HG03571 (cell line): ENCODE measurements around the gene PABPC1L.
A peak's percentile ranks its signal among the peaks of the same experiment; 100 is the strongest.
"Not testable (repeated sequence)": the region's sequence is repeated elsewhere in the genome, so short reads cannot be mapped to it uniquely, and the experiment has no call there.

Experiments
- ATAC-seq: cut with Tn5 transposase; IDR thresholded peaks from one replicate; pipeline ENCODE4 v1.9.1; 2021; ENCODE audit not compliant: unreplicated experiment

PABPC1L gene

DNA sequence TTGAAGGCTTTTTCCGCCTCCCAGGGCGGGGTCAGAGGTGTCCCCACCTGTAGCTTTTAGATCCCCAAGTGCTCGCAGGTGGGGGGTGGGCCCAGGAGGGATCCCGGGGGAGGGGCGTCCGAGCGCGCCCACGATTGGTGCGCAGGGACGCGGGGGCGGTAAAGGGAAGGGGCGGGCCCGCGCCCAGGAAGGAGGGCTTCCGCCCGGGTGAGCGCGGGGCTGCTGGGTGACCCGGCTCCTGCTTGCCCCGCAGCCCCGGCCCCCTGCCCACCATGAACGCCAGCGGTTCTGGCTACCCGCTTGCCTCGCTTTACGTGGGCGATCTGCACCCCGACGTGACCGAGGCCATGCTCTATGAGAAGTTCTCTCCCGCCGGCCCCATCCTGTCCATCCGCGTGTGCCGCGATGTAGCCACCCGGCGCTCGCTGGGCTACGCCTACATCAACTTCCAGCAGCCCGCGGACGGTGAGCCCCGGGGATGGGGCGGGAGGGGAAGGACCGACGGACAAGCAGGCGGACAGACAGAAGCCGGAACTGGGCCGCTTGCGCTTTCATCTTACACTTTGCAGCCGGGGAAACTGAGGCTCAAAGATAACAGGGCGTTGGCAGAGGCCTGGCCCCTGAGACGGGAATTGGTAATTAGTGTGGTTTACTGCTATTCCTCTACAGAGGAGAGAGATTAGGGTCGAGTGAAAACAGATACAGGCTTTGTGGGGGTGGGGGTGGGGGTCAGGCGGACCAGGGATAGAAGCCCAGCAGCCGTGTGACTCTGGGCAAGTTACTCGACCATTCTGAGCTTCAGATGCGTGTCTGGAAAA is at the start of gene PABPC1L:
Gene PABPC1L, plus strand, starts transcription at position 189 of the 818 bp plus-strand sequence. Its CDS starts 84 bp downstream, at position 273.
- ATAC-seq: peak; percentile 72

DNA sequence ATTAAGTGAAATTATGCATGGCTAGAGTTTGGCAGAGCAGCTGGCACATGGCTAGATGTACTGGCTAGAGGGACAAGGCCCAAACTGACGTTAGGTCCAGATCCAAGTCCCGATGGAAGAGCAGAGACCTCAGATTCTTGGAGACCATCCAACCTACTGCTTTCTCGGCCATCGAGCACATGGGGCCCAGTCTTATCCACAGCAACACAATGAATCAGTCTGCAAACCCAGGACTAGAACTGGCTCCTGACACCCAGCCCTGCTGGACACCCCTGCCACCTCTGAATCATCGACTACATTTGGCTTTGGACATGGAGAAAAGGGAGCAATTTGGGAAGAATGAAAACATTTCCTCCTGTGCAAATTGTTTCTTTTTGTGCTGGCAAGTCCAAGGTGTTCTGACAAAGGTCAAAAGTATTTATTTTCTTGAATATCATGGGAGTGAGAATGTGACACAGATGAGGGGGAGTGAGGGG is 48.3 kb upstream of the PABPC1L start:
- no peak for ATAC-seq

DNA sequence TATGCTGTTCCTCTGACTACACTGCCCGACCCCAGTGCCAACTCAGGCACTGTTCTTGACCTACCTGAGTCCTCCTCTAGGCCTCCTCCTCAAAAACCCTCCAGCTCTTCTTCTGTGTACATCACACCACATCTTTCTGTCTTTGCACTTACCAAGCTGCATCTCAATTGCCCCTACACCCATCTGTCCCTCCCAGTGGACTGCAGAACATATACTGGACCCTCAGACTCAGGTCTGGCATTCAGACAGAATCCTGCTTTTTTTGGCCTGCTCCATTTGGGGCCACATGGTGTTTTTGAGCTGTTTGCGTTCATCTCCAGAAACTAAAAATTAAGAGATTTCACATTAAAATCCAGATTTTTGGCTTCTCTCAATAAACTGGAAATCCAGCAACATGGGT is 47.6 kb upstream of the PABPC1L start:
- ATAC-seq: no peak

DNA sequence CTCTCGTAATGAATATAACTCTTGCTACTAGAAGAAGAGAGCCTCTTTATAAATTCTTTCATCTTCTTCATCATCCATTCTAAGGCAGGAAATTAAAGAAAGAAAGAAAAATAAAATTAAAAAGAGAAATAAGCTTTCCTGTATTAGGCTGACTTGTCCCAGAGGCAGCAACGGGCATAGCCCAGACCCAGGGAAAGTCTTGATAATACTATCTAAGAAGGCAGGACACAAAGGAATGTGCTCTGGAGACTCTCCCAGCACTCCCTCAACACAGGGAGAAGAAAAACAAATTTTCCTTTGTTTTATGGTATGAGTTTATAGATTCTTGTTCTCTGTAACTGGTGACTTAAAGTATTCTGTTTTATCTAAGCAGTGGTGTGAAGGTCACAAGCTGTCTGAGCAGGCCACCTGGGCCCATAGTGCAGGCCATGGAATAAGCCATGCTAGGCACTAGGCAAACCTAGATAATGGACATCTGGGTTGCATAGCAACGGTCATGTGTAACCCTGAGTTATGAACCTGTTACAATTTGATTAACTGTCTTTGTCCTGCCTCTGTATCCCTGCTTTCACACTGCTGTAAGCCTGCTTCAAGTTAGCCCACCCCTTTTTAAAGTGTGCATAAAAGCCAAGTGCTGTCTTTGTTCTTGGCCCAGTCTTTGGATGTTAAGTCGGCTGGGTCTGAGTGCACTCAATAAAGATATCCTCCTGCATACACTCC is 46.3 kb upstream of the PABPC1L start:
- not testable (repeated sequence) for ATAC-seq

GRCh38 chr20:44864493-44864892 is 45.4 kb upstream of the PABPC1L start:
- not testable (repeated sequence) for ATAC-seq

GRCh38 chr20:44866703-44867335 is 43.0 kb upstream of the PABPC1L start:
- no peak for ATAC-seq

DNA sequence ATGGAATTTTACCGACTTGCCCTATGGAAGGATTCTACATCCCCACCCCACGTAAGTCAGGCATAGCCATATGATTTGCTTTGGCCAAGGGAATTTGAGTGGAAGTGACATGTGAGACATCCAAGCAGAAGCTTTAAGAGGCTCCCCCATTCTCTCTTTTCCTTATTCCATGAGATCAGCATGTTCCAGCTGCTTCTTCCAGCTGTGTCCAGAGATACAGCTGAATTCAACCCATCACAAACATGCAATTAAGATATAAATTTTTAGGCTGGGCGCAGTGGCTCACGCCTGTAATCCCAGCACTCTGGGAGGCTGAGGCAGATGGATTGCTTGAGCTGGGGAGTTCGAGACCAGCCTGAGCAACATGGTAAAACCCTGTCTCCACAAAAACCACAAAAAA is 40.4 kb upstream of the PABPC1L start:
- no peak for ATAC-seq

- not testable (repeated sequence) for ATAC-seq
These were observed 27.5 kb upstream of the PABPC1L start for GRCh38 chr20:44882360-44882759.

- no peak for ATAC-seq
These were observed 26.5 kb upstream of the PABPC1L start for GRCh38 chr20:44883214-44883902.

DNA sequence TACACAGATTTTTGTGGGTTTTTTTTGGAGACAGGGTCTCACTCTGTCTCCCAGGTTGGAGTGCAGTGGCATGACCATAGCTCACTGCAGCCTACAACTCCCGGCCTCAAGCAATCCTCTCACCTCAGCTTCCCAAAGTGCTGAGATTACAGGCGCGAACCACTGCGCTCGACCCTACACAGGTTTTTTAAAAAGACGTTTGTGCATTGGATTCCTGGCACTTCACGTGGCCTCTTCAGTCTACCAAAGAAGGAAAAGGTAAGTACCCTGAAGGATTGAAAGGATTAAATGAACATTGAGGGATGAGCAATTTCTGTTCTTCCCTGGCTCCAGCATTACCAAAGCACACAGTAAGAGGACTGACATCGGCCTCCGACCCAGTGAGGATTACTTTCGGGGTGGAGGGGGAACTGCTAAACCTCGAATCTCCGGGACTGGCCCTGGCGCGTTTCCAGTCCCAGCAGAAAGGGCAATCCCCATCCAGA is 24.9 kb upstream of the PABPC1L start:
- no peak for ATAC-seq

DNA sequence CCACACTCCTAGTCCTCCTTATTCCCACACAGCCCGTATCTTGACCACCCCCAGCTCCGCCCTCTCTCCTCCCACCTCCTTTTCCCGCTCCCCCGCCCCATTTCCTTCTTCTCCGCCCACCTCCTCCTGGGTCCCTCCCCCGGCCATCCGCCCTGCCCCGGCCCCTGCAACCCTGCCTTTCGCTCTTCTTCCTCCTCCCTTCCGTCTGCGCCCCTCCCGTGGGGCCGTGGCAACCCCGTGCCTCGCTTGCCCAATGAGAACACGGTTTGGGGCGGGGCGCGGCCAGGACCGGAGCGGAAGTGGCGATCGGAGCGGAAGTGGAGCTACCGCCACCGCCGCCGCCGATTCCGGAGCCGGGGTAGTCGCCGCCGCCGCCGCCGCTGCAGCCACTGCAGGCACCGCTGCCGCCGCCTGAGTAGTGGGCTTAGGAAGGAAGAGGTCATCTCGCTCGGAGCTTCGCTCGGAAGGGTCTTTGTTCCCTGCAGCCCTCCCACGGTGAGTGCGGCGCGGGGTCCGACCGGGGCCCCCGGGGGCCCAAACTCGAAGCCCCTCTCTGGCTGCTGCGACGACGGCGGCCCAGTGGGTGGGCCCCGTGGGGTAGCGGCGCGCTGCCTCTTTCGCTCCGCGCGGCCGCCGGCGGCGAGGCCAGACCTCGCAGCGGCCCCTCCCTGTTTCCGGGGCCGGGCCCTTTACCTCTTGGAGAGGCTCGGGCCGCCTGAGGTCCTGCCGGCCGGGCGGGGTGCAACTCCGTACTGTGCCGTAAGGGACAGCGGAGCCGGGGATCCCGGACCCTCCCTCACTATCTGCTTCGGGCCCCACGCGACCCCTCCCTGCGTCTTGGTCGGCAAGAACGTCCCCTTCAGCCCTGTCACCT is 24.2 kb upstream of the PABPC1L start, which contains the start of gene YWHAB:
Gene YWHAB, plus strand, starts transcription at position 314 of the 874 bp plus-strand sequence. CDS start 15,829 bp downstream, outside the sequence.
- ATAC-seq: peak; percentile 93

DNA sequence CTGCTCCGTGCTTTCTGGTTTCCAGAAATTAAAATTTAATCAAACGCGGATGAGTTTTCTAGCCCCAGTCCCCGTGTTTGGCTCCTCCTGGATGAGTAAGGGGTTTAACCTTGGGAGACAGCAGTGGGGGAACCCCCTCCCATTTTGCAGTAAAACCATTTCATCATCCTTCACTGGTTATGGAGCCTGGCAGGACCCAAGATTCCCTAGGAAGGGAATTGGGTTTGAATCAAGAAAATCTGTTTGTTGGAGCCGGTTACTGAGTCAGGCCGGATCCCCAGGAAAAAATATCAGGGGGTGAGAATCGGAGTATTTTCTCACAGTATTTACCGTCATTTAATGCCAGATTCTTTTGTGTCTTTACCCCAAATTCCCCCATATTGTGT is 23.6 kb upstream of the PABPC1L start:
- no peak for ATAC-seq

DNA sequence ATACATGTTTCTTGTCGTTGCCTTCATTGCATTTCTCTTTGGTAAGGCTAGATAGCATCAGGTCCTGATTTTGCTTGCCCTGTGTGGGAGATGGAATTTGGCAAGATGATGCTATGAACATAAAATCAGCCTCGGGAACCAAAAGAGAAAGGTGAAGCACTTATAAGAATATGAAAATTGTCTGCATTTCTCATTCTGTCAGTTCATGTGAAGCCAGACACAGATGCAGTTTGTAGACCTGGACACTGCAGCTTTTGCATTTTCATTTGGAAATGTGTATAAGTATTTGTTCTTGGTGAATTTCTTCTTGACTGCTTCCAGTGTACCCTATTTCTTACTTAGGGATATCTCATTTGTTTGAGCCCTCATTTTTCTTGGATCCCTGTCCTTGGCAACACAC is 23.0 kb upstream of the PABPC1L start:
- ATAC-seq: no peak

DNA sequence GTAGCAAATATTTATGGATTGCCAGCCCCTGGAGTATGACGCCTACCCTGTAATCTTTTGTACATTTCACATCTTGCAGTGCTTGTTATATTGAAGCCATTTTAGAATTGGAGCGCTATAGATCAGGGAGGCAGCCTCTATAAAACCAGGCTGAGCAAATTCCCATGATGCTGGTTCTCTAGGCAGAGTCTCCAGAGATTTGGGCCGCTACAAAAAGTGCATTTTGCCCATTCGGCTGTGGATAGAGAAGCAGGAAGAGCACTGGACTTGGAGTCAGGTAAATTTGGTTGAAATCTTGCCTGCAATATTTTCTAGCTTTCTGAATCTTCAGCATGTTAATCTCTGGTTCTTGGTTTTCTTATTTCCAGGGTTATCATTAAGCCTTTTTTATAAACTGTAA is 22.4 kb upstream of the PABPC1L start:
- no peak for ATAC-seq

DNA sequence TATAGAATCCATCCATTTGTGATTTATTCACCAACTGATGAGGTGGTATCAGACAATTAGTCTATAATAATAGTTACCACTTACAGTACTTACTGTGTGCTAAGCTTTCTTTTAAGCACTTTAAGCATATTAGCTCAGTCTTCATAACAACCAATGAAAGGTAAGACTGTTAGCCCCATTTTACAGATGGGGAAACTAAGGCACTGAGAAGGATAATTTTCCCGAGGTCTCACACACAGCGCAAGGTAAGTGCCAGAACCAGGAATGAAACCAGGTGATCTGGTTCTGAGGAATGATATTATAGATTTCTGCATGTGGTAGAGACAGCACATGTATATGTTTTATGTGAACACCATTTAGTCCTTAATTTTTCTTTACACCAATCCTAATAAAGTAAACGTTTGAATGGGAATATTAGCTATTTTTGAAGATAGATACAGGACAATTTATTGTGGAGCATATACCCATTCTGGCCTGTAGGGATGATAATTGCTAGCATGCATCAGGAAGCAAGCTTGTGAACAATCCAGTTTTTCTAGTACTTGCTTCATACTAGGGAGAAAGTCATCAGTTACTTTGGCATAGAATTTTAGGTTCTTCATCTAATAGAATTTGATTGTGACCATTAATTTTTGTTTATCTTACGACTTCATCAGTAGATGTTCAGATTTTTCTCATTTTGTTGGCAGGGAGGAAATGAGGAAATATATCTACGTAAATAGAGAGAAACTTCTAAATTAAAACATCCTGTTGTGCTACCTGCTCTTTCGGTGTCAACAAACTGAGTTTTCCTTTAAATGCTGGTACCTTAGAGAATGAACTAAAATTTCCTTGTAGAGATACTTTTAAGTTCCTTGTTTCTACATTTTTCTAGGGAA is 21.4 kb upstream of the PABPC1L start:
- no peak for ATAC-seq

GRCh38 chr20:44891826-44892225 is 18.0 kb upstream of the PABPC1L start:
- no peak for ATAC-seq

DNA sequence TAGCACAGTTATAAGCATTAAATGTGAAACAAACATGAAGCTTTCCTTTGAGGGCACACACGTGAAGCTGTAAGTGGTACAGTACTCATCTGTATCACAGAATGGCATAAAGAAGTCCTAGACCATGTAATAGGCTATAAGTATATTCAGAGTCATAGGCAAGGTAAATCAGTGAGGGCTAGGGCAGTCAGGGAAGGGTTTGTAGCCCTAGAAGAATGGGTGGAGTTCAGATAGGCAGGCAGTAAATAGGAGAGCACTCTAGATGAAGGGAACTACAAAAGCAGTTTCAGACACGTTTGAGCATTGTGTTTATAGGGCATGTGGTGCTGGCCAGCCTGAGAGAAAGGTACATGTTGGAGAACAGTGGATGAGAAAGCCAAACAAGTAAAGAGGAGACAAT is 14.9 kb upstream of the PABPC1L start:
- no peak for ATAC-seq

DNA sequence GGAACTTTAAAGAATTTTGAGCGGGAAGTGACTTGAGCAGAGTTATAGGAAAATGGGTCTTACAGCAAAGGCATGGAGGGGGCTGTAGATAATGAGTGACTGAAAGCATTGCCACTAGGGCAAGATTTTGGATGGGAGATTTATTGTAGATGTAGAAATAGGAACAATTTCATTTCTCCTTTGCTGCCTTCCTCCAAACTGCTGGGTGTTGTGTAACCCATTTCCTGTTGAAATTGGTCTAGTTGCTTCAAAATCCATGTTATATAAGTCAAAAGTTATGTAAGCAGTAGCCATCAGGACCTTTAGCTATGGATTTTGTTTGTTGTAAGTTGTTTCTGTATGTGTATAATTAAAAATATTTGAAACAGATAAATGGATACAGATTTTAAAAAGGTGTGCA is 13.3 kb upstream of the PABPC1L start:
- no peak for ATAC-seq

GRCh38 chr20:44897133-44897532 is 12.7 kb upstream of the PABPC1L start:
- ATAC-seq: no peak
